GM21367 (cell line): ENCODE results near the gene ALX4.

ENCODE experiments used
- ATAC-seq: cut with Tn5 transposase; IDR thresholded peaks from one replicate; pipeline ENCODE4 v1.9.1; 2021; ENCODE audit not compliant: unreplicated experiment

Gene ALX4

GRCh38 chr11:44335919-44336318 is 26.0 kb upstream of the ALX4 start:
- ATAC-seq, result no peak

GRCh38 chr11:44335052-44335760 is 25.3 kb upstream of the ALX4 start:
- ATAC-seq, result no peak

GRCh38 chr11:44334356-44335004 is 24.5 kb upstream of the ALX4 start:
- ATAC-seq, result no peak

- no peak for ATAC-seq
Observed at GRCh38 chr11:44333271-44334218, 23.6 kb upstream of the ALX4 start.

GRCh38 chr11:44332665-44333064 is 22.7 kb upstream of the ALX4 start:
- ATAC-seq, result no peak

GRCh38 chr11:44329472-44330230 is 19.7 kb upstream of the ALX4 start:
- no peak for ATAC-seq

- ATAC-seq, result no peak
Observed at GRCh38 chr11:44328138-44328660, 18.3 kb upstream of the ALX4 start.

GRCh38 chr11:44327730-44328129 is 17.8 kb upstream of the ALX4 start:
- no peak for ATAC-seq

- no peak for ATAC-seq
Observed at GRCh38 chr11:44326615-44327475, 16.9 kb upstream of the ALX4 start.

- ATAC-seq, result no peak
Observed at GRCh38 chr11:44325698-44326097, 15.8 kb upstream of the ALX4 start.

- ATAC-seq, result no peak
Observed at GRCh38 chr11:44324749-44325525, 15.0 kb upstream of the ALX4 start.

- no peak for ATAC-seq
Observed at GRCh38 chr11:44324222-44324621, 14.3 kb upstream of the ALX4 start.

GRCh38 chr11:44322243-44322642 is 12.3 kb upstream of the ALX4 start:
- ATAC-seq, result no peak

GRCh38 chr11:44321059-44321458 is 11.1 kb upstream of the ALX4 start:
- no peak for ATAC-seq

GRCh38 chr11:44320289-44320973 is 10.5 kb upstream of the ALX4 start:
- ATAC-seq, result no peak

- ATAC-seq, result no peak
Observed at GRCh38 chr11:44319552-44320288, 9.8 kb upstream of the ALX4 start.

GRCh38 chr11:44319170-44319551 is 9.2 kb upstream of the ALX4 start:
- no peak for ATAC-seq

GRCh38 chr11:44318369-44318768 is 8.4 kb upstream of the ALX4 start:
- no peak for ATAC-seq
